Ascending aorta (tissue), 2 donors: ENCODE data around the gene TMPRSS2. TPM values are rescaled to one million over a fixed set of nuclear protein-coding genes. Genes with fewer than 3 reads are reported as not detected.

ENCODE experiments used
- DNase-seq, 2 donors: peaks; one replicate each; pipeline ENCODE4 v3.0.0-alpha.2; 2019; ENCODE audit warnings: low spot score in 2 of 2
- H3K27ac ChIP-seq, 2 donors: fragments of 200-600 bp; sonication (generic); one replicate each; pipeline ENCODE4 v1.5.1; 2016 to 2017; ENCODE audit warnings: mild to moderate bottlenecking in 1 of 2
- H3K27me3 ChIP-seq: fragments of 200-600 bp; sonication (generic); one replicate; pipeline ENCODE4 v1.5.1; 2017
- H3K36me3 ChIP-seq, 2 donors: fragments of 200-600 bp; sonication (generic); one replicate each; pipeline ENCODE4 v1.5.1; 2016
- H3K4me1 ChIP-seq, 2 donors: fragments of 200-600 bp; sonication (generic); one replicate each; pipeline ENCODE4 v1.5.1; 2016 to 2017; ENCODE audit warnings: mild to moderate bottlenecking in 1 of 2
- H3K4me3 ChIP-seq, 2 donors: fragments of 200-600 bp; sonication (generic); one replicate each; pipeline ENCODE4 v1.5.1; 2016 to 2017; ENCODE audit warnings: mild to moderate bottlenecking in 1 of 2
- H3K9me3 ChIP-seq, 2 donors: fragments of 200-600 bp; sonication (generic); one replicate each; pipeline ENCODE4 v1.5.1; 2016
- intact Hi-C: fragments of 100-400 bp; cut with DNase I; formaldehyde crosslinking; loops from one replicate; pipeline ENCODE4 v1.15.1; 2023
- total RNA-seq: library from RNA; depleted of rRNA; stranded (reverse); fragments of >200 nt; gene quantifications from one replicate; pipeline ENCODE4 v1.1.0, GENCODE V29; 2016
- TF ChIP-seq, protein P1 (sequence below), 3 experiments: fragments of 200-600 bp in 2 of 3; fragments of 450-650 bp in 1 of 3; sonication (generic) in 2 of 3; IDR thresholded peaks; one replicate each; pipeline ENCODE4 v1.5.1; 2016 to 2019; ENCODE audit warnings: antibody characterized with exemption in 3 of 3, mild to moderate bottlenecking in 1 of 3, moderate library complexity in 1 of 3

The TMPRSS2 gene
- total RNA-seq, 1 donor from 2014 or later, result not detected

DNA sequence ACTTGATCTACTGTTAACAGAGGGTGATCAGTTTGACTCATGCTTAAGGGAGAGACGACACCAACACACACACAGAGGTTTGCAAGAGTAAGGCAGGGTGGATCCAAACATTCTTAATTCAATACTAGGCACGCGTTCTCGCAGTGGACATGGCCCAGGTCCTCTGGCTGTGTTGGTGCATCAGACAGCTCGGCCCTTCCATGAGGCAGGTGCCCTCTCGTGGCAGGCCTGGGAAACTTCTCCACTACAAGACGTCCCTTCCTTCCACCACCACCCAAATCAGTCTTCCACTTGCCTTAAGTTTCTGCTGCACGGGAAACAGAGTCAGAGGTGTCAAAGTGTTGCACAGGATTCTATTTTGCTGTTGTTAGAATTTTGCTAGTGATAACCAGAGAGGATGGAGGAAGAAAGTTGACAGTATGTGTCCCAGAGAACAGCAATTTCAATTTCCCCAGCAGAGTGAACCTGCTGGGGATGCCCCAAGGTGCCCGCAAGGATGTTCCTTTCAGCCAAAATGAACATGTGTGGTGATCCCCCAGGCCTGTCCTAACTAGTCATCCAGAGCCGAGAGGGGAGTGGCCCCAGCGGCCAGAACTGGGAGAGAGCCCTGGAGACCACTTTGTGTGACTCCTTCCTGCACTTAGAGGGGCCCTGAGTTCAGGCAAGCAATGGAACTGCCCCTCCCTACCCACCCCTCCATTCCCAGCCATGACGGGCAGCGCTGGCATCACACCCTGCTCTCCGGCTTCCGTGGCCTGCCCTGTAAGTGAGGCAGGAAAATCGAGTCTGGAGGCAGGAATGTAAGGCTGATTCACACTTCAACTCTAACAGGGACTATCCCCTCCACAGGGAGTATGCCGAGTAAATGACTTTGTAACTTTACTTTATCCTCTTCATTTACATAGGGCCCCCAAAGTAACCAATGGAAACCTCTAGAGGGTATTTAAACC lies 47.1 kb downstream of the TMPRSS2 start:
- H3K4me1 ChIP-seq, result no peaks in the 10 kb centered on the region
- no peaks in the 10 kb centered on the region for H3K27me3 ChIP-seq
- no peaks in the 10 kb centered on the region for H3K9me3 ChIP-seq
- no peak overlapping the region for H3K4me3 ChIP-seq
- TF ChIP-seq, protein P1, sequence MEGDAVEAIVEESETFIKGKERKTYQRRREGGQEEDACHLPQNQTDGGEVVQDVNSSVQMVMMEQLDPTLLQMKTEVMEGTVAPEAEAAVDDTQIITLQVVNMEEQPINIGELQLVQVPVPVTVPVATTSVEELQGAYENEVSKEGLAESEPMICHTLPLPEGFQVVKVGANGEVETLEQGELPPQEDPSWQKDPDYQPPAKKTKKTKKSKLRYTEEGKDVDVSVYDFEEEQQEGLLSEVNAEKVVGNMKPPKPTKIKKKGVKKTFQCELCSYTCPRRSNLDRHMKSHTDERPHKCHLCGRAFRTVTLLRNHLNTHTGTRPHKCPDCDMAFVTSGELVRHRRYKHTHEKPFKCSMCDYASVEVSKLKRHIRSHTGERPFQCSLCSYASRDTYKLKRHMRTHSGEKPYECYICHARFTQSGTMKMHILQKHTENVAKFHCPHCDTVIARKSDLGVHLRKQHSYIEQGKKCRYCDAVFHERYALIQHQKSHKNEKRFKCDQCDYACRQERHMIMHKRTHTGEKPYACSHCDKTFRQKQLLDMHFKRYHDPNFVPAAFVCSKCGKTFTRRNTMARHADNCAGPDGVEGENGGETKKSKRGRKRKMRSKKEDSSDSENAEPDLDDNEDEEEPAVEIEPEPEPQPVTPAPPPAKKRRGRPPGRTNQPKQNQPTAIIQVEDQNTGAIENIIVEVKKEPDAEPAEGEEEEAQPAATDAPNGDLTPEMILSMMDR (IDR thresholded peaks at IDR 0.05), result peak; percentile 63 to 78 (median 75)
- peaks cover 11 to 28% of the 10 kb centered on the region in 2 donors for H3K36me3 ChIP-seq
- peak; percentile 26 to 83 for DNase-seq
- intact Hi-C loops, result loop anchor here (1.0 to 2.0 kb wide), 2 partner anchors 178 to 338 kb away; no protein-coding TSS in a partner anchor
- no peak overlapping the region for H3K27ac ChIP-seq

DNA sequence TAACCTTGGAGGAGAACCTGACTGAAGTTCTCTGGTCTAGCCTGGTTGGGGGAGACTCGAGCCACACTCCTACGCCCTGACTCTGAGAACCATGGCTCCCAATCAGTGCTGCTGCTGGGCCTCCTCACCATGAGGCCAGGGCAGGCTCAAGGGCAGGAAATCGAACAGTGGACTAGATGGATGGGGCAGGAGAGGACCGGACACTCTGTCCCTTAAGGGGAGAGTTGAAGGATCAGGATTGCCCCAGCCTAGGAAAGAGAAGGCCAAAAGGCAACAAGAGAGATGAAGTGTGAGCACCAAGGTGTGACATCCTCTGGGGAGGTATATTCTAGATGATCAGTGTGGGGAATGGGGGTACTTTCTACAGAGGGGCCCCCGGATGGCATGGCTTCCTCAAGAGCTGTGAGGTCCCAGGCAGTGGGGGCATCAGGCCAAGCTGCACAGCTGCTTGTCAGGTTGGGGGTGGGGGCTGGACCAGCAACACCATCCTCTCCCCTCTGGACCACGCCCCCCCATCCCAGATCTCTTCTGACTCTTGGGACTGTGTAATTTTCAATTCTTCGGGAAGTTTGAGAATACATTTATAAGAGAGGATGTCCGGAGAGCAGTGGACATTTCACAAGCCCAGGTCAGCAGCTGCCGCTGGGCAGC lies 47.9 kb downstream of the TMPRSS2 start:
- H3K4me1 ChIP-seq, result no peaks in the 10 kb centered on the region
- TF ChIP-seq, protein P1 (IDR thresholded peaks at IDR 0.05), result no peak
- intact Hi-C loops, result loop anchor here (1.0 to 2.0 kb wide), 2 partner anchors 177 to 337 kb away; no protein-coding TSS in a partner anchor
- H3K27me3 ChIP-seq, result no peaks in the 10 kb centered on the region
- H3K36me3 ChIP-seq, result peaks cover 15 to 36% of the 10 kb centered on the region in 2 donors
- no peak overlapping the region for H3K4me3 ChIP-seq
- H3K9me3 ChIP-seq, result no peaks in the 10 kb centered on the region
- DNase-seq, result peak in 1 of 2 donors; percentile 44
- no peak overlapping the region for H3K27ac ChIP-seq

DNA sequence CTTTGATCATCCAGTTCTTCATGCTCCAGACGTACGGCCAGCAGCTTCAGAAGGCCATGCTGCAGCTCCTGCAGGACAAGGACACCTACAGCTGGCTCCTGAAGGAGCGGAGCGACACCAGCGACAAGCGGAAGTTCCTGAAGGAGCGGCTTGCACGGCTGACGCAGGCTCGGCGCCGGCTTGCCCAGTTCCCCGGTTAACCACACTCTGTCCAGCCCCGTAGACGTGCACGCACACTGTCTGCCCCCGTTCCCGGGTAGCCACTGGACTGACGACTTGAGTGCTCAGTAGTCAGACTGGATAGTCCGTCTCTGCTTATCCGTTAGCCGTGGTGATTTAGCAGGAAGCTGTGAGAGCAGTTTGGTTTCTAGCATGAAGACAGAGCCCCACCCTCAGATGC lies 49.4 kb downstream of the TMPRSS2 start:
- Histone ChIP-seq H3K4me3 (no peak overlapping the region), H3K36me3 (peaks cover 21 to 43% of the 10 kb centered on the region in 2 donors), H3K27me3 (no peaks in the 10 kb centered on the region), H3K4me1 (no peaks in the 10 kb centered on the region), H3K27ac (no peak overlapping the region), H3K9me3 (no peaks in the 10 kb centered on the region)
- TF ChIP-seq, protein P1 (IDR thresholded peaks at IDR 0.05), result no peak
- DNase-seq, result peak in 1 of 2 donors; percentile 50
- intact Hi-C loops, result no loop called here

DNA sequence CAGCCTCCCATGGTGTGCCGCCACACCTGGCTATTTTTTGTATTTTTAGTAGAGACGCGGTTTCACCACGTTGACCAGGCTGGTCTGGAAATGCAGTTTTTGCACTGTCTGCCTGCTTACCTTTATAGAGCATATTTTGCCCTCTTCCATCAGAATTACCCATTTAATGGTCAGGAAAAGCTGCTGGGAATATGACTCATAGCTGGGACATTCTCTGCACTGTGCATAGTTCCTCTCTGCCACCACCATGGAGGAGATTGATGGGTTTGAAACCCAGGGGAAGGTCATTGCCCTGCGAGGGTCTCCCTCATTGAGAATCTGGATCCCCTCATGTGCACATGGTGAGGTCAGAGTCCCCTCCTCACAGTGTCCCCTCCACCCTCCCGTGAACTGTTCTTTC lies 49.8 kb downstream of the TMPRSS2 start:
- intact Hi-C loops, result no loop called here
- Histone ChIP-seq H3K9me3 (no peaks in the 10 kb centered on the region), H3K36me3 (peaks cover 24 to 43% of the 10 kb centered on the region in 2 donors), H3K27ac (no peak overlapping the region), H3K4me3 (no peak overlapping the region), H3K4me1 (no peaks in the 10 kb centered on the region), H3K27me3 (no peaks in the 10 kb centered on the region)
- TF ChIP-seq, protein P1 (IDR thresholded peaks at IDR 0.05), result no peak
- DNase-seq, result no peak

DNA sequence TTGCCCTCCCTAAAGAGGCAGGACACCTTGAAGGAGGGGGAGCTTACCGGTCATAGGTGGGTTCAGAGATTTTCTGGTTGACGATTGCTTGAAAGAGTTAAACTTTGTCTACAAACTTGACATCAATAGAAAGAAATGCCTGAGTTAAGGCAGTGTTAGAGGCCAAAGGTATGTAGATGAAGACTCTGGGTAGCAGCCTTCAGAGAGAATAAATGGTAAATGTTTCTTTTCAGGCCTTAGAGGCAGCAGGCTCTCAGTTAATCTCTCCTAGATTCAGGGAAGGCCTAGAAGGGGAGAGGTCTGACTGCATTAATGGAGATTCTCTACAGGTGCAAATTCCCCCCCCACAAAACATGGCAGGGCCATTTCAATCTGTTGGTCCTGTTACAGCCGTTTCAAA lies 54.2 kb downstream of the TMPRSS2 start:
- peaks cover 41 to 58% of the 10 kb centered on the region in 2 donors for H3K36me3 ChIP-seq
- H3K27ac ChIP-seq, result no peak overlapping the region
- intact Hi-C loops, result no loop called here
- H3K9me3 ChIP-seq, result no peaks in the 10 kb centered on the region
- peak in 1 of 2 donors; percentile 21 for DNase-seq
- H3K4me1 ChIP-seq, result no peaks in the 10 kb centered on the region
- H3K4me3 ChIP-seq, result no peak overlapping the region
- H3K27me3 ChIP-seq, result no peaks in the 10 kb centered on the region
- TF ChIP-seq, protein P1 (IDR thresholded peaks at IDR 0.05), result no peak
